ENCODE data around the gene FTSJ3.

The FTSJ3 gene

DNA sequence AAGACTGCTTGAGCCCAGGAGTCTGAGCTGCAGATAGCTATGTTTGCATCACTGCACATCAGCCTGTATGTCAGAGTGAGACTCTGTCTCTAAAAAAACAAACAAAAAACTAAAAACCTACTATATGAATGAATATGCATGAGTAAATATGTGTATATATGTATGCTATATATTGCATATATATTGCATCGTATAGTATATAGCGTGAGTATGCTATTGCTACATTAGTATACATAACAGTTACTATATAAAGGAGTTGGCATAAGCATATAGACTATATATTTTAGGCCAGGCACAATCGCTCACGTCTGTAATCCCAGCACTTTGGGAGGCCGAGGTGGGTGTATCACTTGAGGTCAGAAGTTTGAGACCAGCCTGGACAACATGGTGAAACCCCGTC is 37.4 kb downstream of the FTSJ3 start:
- no peaks in the 10 kb centered on the region for H3K27me3 Mint-ChIP-seq
- peaks cover 18% of the 10 kb centered on the region for H3K4me1 Mint-ChIP-seq

DNA sequence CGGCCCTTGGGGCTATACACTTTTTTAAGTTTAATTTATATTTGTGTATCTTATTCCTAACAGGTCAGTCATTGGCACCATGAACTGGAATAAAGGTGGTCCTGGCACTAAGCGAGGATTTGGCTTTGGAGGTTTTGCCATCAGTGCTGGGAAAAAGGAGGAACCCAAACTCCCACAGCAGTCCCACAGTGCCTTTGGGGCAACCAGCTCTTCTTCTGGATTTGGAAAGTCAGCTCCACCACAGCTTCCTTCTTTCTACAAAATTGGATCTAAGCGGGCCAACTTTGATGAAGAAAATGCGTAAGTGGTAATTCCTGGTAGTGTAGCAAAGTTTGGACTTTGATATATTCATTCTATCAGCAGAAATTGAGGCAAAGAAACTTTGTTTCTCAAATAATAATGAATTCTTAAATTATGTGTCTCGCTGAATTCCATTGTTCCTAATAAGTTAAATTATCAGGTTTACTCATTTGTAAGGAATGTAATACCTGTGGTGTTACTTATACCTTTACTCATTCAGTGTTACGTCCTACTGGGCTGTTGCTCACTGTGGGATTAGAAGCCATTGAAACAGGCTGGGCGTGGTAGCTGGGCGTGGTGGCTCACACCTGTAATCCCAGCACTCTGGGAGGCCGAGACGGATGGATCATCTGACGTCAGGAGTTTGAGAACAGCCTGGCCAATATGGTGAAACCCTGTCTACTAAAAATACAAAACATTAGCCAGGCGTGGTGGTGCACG is 40.3 kb downstream of the FTSJ3 start:
- H3K4me3 Mint-ChIP-seq: no peak overlapping the region
- H3K36me3 Mint-ChIP-seq: peaks cover 4% of the 10 kb centered on the region
- H3K27me3 Mint-ChIP-seq: no peaks in the 10 kb centered on the region
- H3K4me1 Mint-ChIP-seq: peaks cover 33% of the 10 kb centered on the region
- no peak overlapping the region for H3K27ac Mint-ChIP-seq
- H3K9me3 Mint-ChIP-seq: no peaks in the 10 kb centered on the region

More for the DNA sequence above, 37.4 kb downstream of the FTSJ3 start:
- Mint-ChIP-seq H3K27ac (no peak overlapping the region), H3K9me3 (no peaks in the 10 kb centered on the region), H3K36me3 (peaks cover 8% of the 10 kb centered on the region), H3K4me3 (no peak overlapping the region)

DNA sequence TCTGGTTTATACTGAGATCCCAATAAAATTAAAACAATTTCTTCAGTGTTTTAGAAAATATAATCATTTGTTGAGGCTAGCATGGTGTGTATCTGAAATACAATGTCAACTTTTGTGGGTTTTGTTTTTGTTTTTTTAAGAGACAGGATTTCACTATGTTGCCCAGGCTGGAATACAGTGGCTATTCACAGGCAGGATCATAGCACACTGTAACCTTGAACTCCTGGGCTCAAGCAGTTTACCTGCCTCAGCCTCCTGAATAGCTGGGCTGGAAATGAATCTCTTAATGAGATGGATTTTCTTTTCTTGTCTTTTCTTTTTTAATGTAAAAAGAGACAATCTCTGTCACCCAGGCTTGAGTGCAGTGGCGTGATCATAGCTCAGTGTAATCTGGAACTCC is 41.3 kb downstream of the FTSJ3 start:
- Mint-ChIP-seq H3K27ac (no peak overlapping the region), H3K9me3 (no peaks in the 10 kb centered on the region), H3K27me3 (no peaks in the 10 kb centered on the region), H3K4me3 (no peak overlapping the region), H3K36me3 (peaks cover 4% of the 10 kb centered on the region), H3K4me1 (peaks cover 39% of the 10 kb centered on the region)

DNA sequence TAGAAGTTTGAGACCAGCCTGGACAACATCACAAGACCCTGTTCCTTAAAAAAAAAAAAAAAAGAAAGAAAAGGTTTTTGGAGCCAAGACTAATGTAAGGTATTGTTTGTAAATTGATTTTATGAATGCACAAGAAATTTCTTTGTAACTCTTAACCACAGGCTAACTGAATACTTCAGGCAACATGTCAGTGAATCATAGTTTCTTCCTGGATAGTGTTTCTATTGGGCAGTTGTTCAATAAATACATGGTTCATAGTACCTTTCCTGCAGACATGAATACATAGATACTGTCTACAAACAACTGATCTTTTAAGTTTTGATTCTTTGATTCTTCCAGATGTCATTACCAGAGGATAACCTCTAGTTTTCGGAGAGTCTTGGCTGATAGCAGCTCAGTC is 41.9 kb downstream of the FTSJ3 start:
- peaks cover 45% of the 10 kb centered on the region for H3K4me1 Mint-ChIP-seq
- no peaks in the 10 kb centered on the region for H3K9me3 Mint-ChIP-seq
- H3K27ac Mint-ChIP-seq: no peak overlapping the region
- no peaks in the 10 kb centered on the region for H3K27me3 Mint-ChIP-seq
- no peak overlapping the region for H3K4me3 Mint-ChIP-seq
- H3K36me3 Mint-ChIP-seq: peaks cover 4% of the 10 kb centered on the region

DNA sequence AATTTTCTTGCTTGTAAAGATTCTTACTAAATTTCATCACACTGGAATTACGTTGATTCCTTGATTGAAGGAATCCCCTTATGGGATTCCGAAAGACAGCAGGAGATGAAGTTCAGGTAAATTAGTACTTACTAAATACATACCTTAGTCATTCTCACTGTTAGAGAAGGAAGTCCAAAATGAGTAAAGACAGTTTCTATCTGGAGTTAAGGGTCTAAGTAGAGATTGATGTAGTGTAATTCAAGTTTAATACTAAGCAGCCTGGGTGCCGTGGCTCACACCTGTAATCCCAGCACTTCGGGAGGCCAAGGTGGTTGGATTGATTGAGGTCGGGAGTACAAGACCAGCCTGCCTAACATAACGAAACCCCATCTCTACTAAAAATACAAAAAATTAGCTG is 43.9 kb downstream of the FTSJ3 start:
- H3K4me1 Mint-ChIP-seq: peaks cover 62% of the 10 kb centered on the region
- H3K27ac Mint-ChIP-seq: no peak overlapping the region
- H3K27me3 Mint-ChIP-seq: no peaks in the 10 kb centered on the region
- H3K4me3 Mint-ChIP-seq: no peak overlapping the region
- no peaks in the 10 kb centered on the region for H3K9me3 Mint-ChIP-seq
- peaks cover 9% of the 10 kb centered on the region for H3K36me3 Mint-ChIP-seq

DNA sequence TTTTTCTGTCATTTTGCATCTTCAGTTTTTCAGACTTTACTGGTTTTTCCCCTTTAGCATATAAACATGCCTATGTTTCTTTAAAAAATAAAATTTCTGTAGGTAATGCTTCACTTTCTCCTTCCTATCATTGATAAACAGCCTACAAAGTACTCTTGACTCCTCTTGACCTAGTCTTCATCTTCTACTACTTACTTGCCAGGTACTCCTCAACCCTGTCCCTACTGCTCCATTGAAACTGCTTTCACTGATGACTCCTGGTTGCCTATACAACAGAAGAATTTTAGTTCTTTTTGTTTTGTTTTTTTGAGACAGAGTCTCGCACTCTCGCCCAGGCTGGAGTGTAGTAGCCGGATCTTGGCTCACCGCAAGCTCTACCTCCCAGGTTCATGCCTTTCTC is 46.5 kb downstream of the FTSJ3 start:
- H3K4me3 Mint-ChIP-seq: no peak overlapping the region
- H3K27me3 Mint-ChIP-seq: no peaks in the 10 kb centered on the region
- H3K36me3 Mint-ChIP-seq: peaks cover 15% of the 10 kb centered on the region
- H3K27ac Mint-ChIP-seq: peak overlapping the region; percentile 47
- no peaks in the 10 kb centered on the region for H3K9me3 Mint-ChIP-seq
- H3K4me1 Mint-ChIP-seq: peaks cover 85% of the 10 kb centered on the region

DNA sequence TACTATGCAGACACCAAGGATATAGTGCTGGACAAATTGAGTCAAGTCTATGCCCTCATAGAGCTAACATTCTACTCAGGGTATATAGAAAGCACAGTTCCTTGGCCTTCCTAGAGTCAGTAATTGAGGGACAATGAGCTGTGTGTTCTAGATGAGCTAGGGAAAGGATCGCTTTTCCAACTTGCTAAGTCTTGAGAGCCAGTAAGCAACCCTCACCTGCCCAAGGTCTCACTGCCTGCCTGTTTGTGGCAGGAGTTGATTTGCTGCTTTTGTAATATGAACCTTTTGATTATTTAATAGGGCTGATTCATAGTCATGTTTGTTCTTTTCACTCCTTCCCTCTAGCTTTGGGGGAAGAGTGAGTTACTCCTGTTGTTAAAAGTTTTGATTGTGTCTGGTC is 47.0 kb downstream of the FTSJ3 start:
- Mint-ChIP-seq H3K4me1 (peaks cover 86% of the 10 kb centered on the region), H3K27ac (no peak overlapping the region), H3K9me3 (no peaks in the 10 kb centered on the region), H3K36me3 (peaks cover 16% of the 10 kb centered on the region), H3K27me3 (no peaks in the 10 kb centered on the region), H3K4me3 (no peak overlapping the region)

DNA sequence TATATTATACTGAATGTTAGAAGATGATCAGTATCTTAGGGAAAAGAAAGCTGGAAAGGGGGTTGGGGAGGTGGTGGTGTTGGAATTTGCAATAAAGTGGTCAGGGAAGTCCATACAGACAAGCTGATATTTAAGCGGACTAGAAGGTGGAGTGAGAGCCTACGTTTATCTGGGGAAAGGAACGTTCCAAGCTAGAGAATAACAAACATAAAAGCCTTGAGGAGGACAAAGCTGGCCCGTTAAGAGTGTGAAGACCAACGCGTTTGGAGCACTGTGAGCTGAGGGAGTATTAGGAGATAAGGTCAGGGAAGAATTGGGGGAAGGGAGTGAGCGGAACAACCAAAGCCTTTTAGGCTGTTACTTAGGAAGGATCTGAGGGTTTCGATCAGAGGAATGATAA is 52.0 kb downstream of the FTSJ3 start:
- peaks cover 65% of the 10 kb centered on the region for H3K4me1 Mint-ChIP-seq
- H3K36me3 Mint-ChIP-seq: peaks cover 22% of the 10 kb centered on the region
- peak overlapping the region; percentile 99 for H3K4me3 Mint-ChIP-seq
- H3K27me3 Mint-ChIP-seq: no peaks in the 10 kb centered on the region
- peak overlapping the region; percentile 90 for H3K27ac Mint-ChIP-seq
- no peaks in the 10 kb centered on the region for H3K9me3 Mint-ChIP-seq

DNA sequence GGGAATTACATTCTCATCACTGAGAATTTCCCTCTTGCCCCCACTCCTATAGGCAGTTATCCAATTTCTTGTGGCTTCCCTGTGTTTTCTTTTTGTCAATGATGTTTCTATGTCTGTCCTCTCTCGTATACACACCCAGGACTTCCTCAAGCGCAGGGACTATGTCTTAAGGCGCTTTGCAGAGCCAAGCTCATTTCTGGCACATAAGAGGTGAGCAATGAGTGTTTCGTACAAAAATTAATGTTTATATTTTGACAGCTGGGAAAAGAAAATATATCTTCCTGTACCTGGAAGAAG is 52.5 kb downstream of the FTSJ3 start:
- Mint-ChIP-seq H3K4me1 (peaks cover 65% of the 10 kb centered on the region), H3K36me3 (peaks cover 21% of the 10 kb centered on the region), H3K27me3 (no peaks in the 10 kb centered on the region), H3K27ac (peak overlapping the region; percentile 90), H3K4me3 (peak overlapping the region; percentile 99), H3K9me3 (no peaks in the 10 kb centered on the region)

DNA sequence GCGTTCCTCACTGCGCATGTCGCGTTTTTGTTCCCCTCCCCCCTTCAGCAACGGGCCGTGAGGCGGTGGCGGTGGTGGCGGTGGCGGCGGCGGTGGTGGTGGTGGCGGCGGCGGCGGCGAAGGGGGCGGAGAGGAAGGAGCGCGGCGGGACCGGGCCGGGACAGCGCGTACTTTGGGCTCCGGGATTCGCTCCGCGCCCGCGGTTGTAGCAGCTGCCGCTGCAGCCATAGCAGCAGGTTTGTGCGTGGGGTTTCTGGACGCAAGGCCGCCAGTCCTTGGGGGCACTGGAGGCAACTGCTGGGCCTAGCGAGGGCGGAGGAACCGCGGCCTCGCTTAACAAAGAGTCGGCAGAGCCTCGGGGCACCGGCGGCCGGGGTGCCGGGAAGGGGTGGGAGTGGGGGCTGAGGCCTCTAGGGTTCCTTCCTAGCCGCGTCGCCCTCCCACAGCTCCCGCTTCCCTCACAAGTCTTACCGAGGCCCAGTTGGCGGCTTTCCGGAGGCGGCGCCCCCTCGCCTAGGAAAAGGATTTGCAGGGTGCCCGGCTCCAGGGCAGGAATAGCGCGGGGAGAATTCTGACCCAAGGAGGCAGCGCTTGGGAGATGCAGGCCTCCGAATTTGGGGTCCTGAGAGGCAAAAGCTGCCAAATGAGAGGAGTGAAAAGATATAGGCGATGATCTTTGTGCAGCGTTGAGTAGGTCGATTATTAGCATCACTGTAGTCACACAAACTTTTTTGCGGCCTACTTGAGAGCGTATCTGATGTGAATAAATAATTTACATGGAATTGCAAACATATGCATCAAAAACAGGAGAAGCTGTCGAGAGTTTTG is 53.1 kb downstream of the FTSJ3 start, which contains the start of gene DDX42:
Gene DDX42, plus strand, starts transcription at position 30 of the 828 bp plus-strand sequence. CDS start 12,880 bp downstream, outside the sequence.
- peaks cover 64% of the 10 kb centered on the region for H3K4me1 Mint-ChIP-seq
- H3K4me3 Mint-ChIP-seq: peak within 1 kb of the TSS; percentile 99
- H3K27ac Mint-ChIP-seq: peak within 1 kb of the TSS; percentile 100
- H3K36me3 Mint-ChIP-seq: peaks cover 17% of the 10 kb centered on the region
- no peaks in the 10 kb centered on the region for H3K9me3 Mint-ChIP-seq
- no peaks in the 10 kb centered on the region for H3K27me3 Mint-ChIP-seq

DNA sequence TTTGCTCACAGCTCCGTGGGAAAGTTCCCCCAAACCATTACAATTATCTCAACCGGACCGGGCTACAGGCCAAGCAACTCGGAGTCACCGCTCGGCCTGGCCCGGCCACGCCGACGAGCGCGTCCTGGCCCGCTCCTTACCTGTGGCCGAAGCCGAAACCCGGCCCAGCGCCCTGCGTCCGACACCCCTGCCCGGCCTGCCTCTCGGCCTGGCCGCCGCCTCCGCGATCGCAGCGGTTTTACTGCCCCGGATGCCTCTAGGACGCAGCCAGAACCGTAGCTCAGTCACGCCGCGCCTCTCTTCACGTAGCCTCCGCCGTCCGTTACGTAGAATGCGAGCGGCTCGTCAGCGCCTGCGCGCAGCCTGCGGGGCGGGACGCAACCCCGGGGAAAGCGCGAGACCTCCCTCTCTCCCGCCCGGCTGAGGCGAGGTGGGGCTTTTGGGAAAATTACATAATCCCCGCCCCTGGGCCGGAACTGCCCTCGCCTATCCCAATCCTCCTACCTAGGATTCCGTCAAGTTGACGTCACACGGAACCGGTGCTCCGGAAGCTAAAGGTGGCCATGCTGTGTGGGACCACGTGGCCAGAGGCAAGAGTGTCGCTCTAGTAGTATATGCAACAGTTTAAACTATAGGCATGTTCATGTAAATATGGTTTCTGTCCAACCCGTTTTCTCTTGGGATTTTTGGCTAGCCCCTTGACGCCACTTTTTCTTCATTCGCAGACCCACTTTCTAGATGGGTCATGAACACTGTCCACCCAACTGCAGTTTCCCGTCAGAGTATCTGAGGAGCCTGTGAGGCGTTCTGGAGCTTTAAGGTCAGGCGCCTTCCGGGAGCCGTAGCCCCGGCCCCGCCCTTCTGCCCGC is 54.0 kb downstream of the FTSJ3 start, which contains the start of gene CCDC47:
Gene CCDC47, minus strand, starts transcription at position 326 of the 869 bp plus-strand sequence. CDS start 7,422 bp downstream, outside the sequence.
- H3K36me3 Mint-ChIP-seq: peaks cover 17% of the 10 kb centered on the region
- no peaks in the 10 kb centered on the region for H3K9me3 Mint-ChIP-seq
- peaks cover 67% of the 10 kb centered on the region for H3K4me1 Mint-ChIP-seq
- H3K27ac Mint-ChIP-seq: peak within 1 kb of the TSS; percentile 100
- no peaks in the 10 kb centered on the region for H3K27me3 Mint-ChIP-seq
- peak within 1 kb of the TSS; percentile 99 for H3K4me3 Mint-ChIP-seq

DNA sequence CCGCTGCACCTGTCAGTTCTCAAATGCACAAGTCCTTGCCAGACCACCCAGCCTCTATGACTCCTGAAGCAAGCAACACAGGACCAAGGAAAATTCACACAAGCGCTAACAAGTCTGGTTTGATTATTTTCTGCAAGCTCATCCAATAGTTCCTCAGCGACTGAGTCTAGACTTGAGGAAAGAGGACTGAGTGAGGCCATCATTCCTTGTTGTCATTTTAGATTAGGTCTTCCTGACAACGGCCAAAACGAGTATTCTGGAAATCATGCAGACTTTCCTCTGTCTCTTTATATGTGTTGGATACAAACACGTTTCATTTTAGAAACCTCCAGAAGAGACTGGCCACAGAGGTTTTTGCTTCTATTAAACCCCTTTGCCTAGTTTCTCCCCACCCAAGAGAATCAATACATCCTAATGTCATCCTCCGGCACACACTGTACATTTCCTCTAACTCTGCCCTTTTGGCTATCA is 54.6 kb downstream of the FTSJ3 start:
- Mint-ChIP-seq H3K4me1 (peaks cover 65% of the 10 kb centered on the region), H3K4me3 (peak overlapping the region; percentile 99), H3K9me3 (no peaks in the 10 kb centered on the region), H3K36me3 (peaks cover 14% of the 10 kb centered on the region), H3K27ac (peak overlapping the region; percentile 100), H3K27me3 (no peaks in the 10 kb centered on the region)
